GM19351 (cell line): ENCODE measurements around the gene STXBP6.

Source experiments
- ATAC-seq: cut with Tn5 transposase; IDR thresholded peaks from one replicate; pipeline ENCODE4 v1.9.1; 2021; ENCODE audit warnings: mild to moderate bottlenecking, moderate library complexity; ENCODE audit not compliant: unreplicated experiment

The STXBP6 gene

GRCh38 chr14:24921903-24922302 is 128.0 kb downstream of the STXBP6 start:
- no peak for ATAC-seq

GRCh38 chr14:24920265-24921075 is 129.5 kb downstream of the STXBP6 start:
- no peak for ATAC-seq

- no peak for ATAC-seq
Measured at GRCh38 chr14:24918822-24919221, 131.1 kb downstream of the STXBP6 start.

GRCh38 chr14:24915958-24916595 is 133.9 kb downstream of the STXBP6 start:
- ATAC-seq: no peak

- ATAC-seq: no peak
Measured at GRCh38 chr14:24915403-24915921, 134.5 kb downstream of the STXBP6 start.

GRCh38 chr14:24913746-24914145 is 136.2 kb downstream of the STXBP6 start:
- no peak for ATAC-seq

DNA sequence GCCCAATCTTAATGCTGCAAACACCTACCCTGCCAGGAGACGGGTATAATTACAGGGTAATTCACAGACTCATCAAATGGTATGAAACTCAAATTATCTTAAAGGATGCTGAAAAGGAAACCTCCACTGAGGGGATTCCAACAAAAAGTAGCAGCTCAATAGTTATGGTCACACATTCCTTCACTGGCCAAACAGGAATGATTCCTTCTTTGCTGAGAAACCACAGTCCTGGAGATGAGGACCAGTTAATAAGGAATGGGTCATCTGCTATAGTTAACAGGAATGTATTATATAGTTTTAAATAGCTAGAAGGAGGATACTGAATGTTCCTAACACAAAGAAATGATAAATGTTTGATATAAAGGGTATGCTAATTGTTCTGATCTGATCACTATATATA is 136.9 kb downstream of the STXBP6 start:
- no peak for ATAC-seq

GRCh38 chr14:24911324-24912109 is 138.4 kb downstream of the STXBP6 start:
- ATAC-seq: no peak

- no peak for ATAC-seq
Measured at GRCh38 chr14:24910408-24910986, 139.4 kb downstream of the STXBP6 start.

GRCh38 chr14:24909523-24910302 is 140.2 kb downstream of the STXBP6 start:
- ATAC-seq: no peak

DNA sequence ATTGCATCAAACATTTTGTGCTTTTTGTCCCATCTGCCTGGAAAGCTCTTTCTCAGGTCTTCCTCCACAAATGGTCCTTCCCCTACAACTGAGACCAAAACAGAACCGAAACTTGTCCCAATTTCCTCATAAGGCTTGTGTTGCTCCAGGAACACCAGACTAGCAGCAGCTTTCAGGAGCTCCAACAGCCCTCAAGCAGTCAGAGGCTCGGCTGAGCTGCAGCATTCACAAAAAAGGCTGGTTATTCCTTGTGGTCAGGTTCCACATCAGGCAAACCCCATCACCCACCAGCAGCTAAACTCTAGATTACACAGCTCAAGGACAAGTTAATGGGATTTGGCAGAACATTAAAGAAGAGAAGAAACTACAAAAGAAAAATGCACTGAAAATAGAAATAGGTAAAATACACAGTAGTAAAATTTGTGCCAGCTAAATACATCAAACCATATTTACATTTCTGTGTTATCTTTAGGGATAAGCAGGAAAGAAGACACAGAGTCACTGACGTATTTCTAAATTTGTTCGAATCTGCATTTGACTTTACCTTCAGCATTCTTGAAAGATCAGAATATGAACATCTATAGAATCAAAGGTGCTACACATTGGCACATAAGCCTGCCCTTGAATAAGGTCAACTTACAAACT is 141.2 kb downstream of the STXBP6 start:
- ATAC-seq: no peak

DNA sequence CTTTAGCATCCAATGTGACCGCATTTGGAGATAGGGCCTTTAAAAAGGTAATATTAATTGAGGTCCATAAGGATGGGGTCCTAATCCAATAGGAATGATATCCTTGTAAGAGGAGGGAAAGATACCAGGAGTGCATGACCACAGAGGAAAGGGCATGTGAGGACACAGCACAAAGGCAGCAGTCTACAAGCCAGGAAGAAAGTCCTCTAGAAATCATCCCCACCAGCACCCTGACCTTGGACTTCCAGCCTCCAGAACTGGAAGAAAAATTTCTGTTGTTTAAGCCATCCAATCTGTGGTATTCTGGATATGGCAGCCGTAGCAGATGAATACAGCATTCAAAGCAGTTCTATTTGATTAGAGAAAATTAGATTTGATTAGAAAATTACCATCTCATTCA is 145.4 kb downstream of the STXBP6 start:
- ATAC-seq: no peak

GRCh38 chr14:24903337-24903736 is 146.6 kb downstream of the STXBP6 start:
- ATAC-seq: no peak

DNA sequence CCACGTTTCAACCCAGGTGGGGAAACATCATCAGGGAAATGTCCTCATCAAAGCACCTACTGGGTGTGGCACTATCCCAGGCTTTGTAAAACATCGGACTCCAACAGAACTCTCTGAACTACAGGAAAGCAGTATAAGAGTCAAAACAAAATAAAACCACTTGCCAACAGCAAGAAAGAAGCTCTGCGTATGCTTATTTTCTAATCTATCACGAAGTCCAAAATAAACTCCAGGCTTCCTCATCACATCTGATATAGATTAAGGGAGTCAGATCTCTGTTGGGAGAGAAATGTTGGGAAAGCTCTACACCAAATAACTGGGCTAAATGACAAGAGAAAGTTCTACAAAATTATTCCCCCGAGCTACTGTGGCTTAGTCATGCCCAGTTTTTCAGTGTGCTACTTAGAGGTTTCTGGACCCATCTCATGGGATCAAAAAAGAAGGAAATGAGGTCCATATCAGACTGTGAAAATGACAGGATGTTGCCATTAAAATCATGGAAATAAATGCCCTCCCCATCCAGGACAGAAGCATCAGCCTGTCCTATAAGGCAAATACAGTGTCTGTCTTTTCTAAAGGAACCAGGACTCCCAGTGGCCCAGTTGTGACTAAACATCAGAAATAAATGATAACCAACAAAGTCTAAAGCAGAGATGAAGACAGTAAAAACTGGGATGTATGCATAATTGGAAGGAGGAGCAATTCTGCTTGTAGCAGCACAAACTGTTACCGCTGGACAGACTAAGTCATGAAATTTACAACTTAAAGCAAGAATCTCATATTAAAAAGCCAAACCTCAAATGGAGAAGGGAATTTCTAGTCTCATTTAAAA is 149.5 kb downstream of the STXBP6 start:
- no peak for ATAC-seq

DNA sequence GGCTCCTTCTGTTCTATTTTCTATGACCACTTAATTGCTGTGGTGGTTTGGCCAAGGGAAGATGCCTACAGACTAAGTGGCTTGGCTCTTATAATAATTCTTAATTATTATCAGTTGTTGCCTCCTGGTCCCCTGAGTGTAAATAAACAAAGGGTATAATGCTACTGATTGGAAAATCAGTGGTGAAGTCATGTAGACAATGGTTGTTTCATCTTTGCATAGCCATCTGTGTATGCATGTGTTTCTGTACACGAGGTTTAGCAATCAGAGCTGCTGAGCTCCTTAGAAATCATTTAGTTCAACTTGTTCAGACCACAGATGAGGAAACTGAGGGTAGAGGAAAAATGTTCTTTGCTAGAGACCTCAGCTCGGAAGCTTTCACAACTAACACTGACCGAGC is 152.2 kb downstream of the STXBP6 start:
- no peak for ATAC-seq

DNA sequence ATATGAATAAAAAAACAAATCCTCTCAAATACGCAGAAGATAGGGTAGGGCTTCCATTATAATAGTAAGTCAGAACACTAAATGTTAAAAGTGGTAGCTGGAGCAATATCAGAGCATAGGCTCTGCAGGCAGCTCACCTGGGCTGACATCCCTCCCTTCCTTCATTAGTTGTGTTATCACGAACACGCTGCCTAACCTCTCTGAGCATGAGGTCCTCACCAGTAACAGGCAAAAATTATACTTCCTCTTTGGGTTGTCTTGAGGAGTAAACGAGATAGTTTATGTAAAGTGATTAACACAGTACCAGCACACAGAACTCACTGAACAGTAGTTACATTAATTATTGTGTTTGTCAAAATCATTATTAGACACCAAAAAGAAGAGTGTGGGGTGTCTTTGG is 154.3 kb downstream of the STXBP6 start:
- ATAC-seq: no peak

DNA sequence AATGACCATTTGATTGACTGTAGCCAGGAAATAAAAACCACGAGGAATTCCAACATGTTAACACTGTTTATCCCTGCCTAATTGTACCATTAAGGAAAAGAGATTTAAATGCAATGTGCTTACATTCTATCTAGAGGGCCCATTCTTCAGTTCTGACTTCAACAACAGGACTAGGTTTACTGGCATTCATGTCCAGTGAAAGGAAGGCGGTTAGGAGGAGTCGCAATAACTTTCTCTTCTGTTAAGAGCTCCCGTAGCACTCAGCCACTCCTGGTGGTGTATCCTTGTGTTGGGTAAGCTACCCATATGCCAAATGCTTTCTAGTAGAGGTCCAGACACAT is 154.7 kb downstream of the STXBP6 start:
- ATAC-seq: no peak

GRCh38 chr14:24894583-24895242 is 155.2 kb downstream of the STXBP6 start:
- no peak for ATAC-seq
